Naive thymus-derived CD8-positive, alpha-beta T cell (primary cell): ENCODE results near the gene FHIP2A. TPM values are rescaled to one million over a fixed set of nuclear protein-coding genes. Genes with fewer than 3 reads are reported as not detected.
"Not testable (repeated sequence)": the region's sequence is repeated elsewhere in the genome, so short reads cannot be mapped to it uniquely, and the experiment has no call there.

Experiments used
- ATAC-seq, 2 donors: fragments of 150-1000 bp; cut with Tn5 transposase in 1 of 2; sonication (Bioruptor Pico), chemical (Tn5 transposase) in 1 of 2; 1 replicate in 1 of 2; 2 replicates in 1 of 2; pipeline ENCODE4 v1.10.0; 2021; ENCODE audit warnings: mild to moderate bottlenecking in 2 of 2, moderate library complexity in 2 of 2
- POLR2A ChIA-PET: fragments of 350-600 bp; sonication (Branson Sonifier 250); formaldehyde crosslinking; loops from one replicate; lab custom pipeline; 2021; ENCODE audit warnings: antibody characterized with exemption; lab: Charles Lee
- DNase-seq, 10 donors: peaks; one replicate each; pipeline versions ENCODE4 v3.0.0 to v3.0.0-alpha.2; 2020 to 2022
- H3K27ac Mint-ChIP-seq, 10 donors: one replicate each; pipeline ENCODE4 v1.8.0; 2020 to 2022; ENCODE audit warnings: mild to moderate bottlenecking in 10 of 10, mixed read lengths in 10 of 10, moderate library complexity in 4 of 10, inconsistent platforms in 1 of 10
- H3K27me3 Mint-ChIP-seq, 5 donors: one replicate each; pipeline ENCODE4 v1.8.0; 2021 to 2022; ENCODE audit warnings: mixed read lengths in 5 of 5
- H3K36me3 Mint-ChIP-seq, 3 donors: one replicate each; pipeline ENCODE4 v1.8.0; 2020 to 2022; ENCODE audit warnings: mixed read lengths in 3 of 3, mild to moderate bottlenecking in 2 of 3, inconsistent platforms in 1 of 3
- H3K4me1 Mint-ChIP-seq, 4 donors: one replicate each; pipeline ENCODE4 v1.8.0; 2021 to 2022; ENCODE audit warnings: mixed read lengths in 4 of 4
- H3K4me3 Mint-ChIP-seq, 10 donors: one replicate each; pipeline ENCODE4 v1.8.0; 2020 to 2022; ENCODE audit warnings: mild to moderate bottlenecking in 10 of 10, mixed read lengths in 10 of 10, moderate library complexity in 6 of 10, inconsistent platforms in 1 of 10
- H3K9me3 Mint-ChIP-seq, 9 donors: one replicate each; pipeline ENCODE4 v1.8.0; 2020 to 2022; ENCODE audit warnings: mixed read lengths in 9 of 9, mild to moderate bottlenecking in 3 of 9, inconsistent platforms in 1 of 9, moderate library complexity in 1 of 9
- polyA plus RNA-seq, 3 donors: library from polyadenylated mRNA; unstranded; fragments of 300-500 nt; fragmentation: Illumina TruSeq; gene quantifications; one replicate each; pipeline ENCODE4 v1.2.3, GENCODE V29; 2021
- total RNA-seq, 8 experiments: library from RNA in 2 of 8; stranded (reverse) in 2 of 8; gene quantifications; one replicate each; pipeline ENCODE4 v1.2.3 and lab custom pipeline; 2021 to 2026

FHIP2A gene
- total and polyA plus RNA-seq, 5 experiments from 2014 or later, result 4.9 to 25.1 (median 7.6) TPM

DNA sequence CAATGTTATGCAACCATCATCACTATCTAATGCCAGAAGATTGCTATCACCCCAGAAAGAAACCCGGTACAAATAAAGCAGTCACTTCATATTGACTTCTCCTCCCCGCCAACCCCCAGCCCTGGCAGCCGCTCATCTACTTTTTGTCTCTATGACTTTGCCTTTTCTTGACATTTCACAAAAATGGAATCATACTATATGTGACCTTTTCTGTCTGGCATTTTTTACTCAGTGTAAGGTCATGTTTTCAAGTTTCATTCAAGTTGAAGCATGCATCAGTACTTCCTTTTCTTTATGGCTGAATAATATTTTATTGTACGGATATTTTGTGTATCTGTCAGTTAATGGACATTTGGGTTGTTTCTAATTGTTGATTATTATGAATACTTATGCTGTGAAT, 28.1 kb downstream of the FHIP2A start:
- POLR2A ChIA-PET, result no interaction called here
- Mint-ChIP-seq H3K9me3 (peaks cover 0 to 3% (median 0%) of the 10 kb centered on the region in 9 donors), H3K27ac (no peak overlapping the region), H3K36me3 (peaks cover 14 to 88% (median 45%) of the 10 kb centered on the region in 3 donors), H3K27me3 (no peaks in the 10 kb centered on the region), H3K4me1 (no peaks in the 10 kb centered on the region), H3K4me3 (no peak overlapping the region)
- ATAC-seq (no peak), DNase-seq (no peak)

- no peak overlapping the region for H3K27ac Mint-ChIP-seq
- no peaks in the 10 kb centered on the region for H3K27me3 Mint-ChIP-seq
- peaks cover 11 to 88% (median 44%) of the 10 kb centered on the region in 3 donors for H3K36me3 Mint-ChIP-seq
- no peaks in the 10 kb centered on the region for H3K4me1 Mint-ChIP-seq
- ATAC-seq, result no peak
- H3K9me3 Mint-ChIP-seq, result peaks cover 0 to 3% (median 0%) of the 10 kb centered on the region in 9 donors
- POLR2A ChIA-PET, result no interaction called here
- DNase-seq, result no peak
- H3K4me3 Mint-ChIP-seq, result no peak overlapping the region
Measured at GRCh38 chr10:114850126-114850525, 28.5 kb downstream of the FHIP2A start.

- no peaks in the 10 kb centered on the region for H3K27me3 Mint-ChIP-seq
- DNase-seq, result no peak
- peaks cover 15 to 90% (median 42%) of the 10 kb centered on the region in 3 donors for H3K36me3 Mint-ChIP-seq
- peaks cover 0 to 1% (median 0%) of the 10 kb centered on the region in 4 donors for H3K4me1 Mint-ChIP-seq
- H3K27ac Mint-ChIP-seq, result peak overlapping the region in 1 of 10 donors; percentile 4
- no peak overlapping the region for H3K4me3 Mint-ChIP-seq
- ATAC-seq, result no peak
- peaks cover 0 to 3% (median 0%) of the 10 kb centered on the region in 9 donors for H3K9me3 Mint-ChIP-seq
- POLR2A ChIA-PET, result no interaction called here
Measured at GRCh38 chr10:114851336-114851735, 29.8 kb downstream of the FHIP2A start.

DNA sequence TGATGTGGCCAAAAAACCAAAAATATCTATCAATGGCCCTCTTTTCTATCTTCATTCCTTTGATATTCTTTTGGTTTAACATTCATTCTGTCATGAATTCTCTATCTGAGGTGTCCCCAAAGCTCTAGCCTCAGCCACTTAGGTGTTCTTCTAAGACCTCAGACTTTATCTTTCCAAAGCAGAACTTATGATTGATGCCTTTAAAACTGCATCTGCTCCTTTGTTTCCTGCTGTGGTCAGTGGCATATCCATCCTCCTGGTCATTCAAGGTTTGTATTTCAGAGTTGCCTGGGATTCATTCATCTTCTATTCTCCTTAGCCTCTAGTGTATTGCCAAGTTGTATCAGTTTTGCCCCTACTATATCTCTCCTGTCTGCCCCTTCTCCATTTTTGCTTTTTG, 30.6 kb downstream of the FHIP2A start:
- POLR2A ChIA-PET, result no interaction called here
- H3K27ac Mint-ChIP-seq, result peak overlapping the region in 2 of 10 donors; percentile 1 to 3
- H3K4me3 Mint-ChIP-seq, result no peak overlapping the region
- H3K9me3 Mint-ChIP-seq, result peaks cover 0 to 3% (median 0%) of the 10 kb centered on the region in 9 donors
- H3K27me3 Mint-ChIP-seq, result no peaks in the 10 kb centered on the region
- DNase-seq (no peak), ATAC-seq (no peak)
- peaks cover 15 to 90% (median 39%) of the 10 kb centered on the region in 3 donors for H3K36me3 Mint-ChIP-seq
- peaks cover 0 to 2% (median 0%) of the 10 kb centered on the region in 4 donors for H3K4me1 Mint-ChIP-seq

DNA sequence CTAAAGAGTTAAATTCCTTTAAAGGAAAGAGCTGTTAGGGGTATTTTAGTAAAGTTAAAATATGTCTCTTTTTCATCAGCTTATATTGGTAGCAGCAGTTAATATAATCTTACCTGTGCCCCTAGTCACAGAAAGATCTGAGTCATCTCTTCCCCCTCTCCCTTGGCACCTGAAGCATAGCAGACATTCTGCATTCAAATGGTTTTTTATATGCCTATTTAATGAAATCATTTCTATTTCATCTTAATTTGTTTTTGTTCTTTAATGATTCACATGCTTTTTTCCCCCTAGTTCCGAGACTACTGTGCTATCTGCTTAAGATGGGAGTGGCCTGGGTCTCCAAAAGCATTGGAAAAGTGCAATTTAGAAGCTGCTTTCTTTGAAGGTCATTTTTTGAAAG, 33.3 kb downstream of the FHIP2A start:
- Mint-ChIP-seq H3K27ac (peak overlapping the region in 1 of 10 donors; percentile 6), H3K27me3 (no peaks in the 10 kb centered on the region), H3K4me1 (peaks cover 0 to 3% (median under 1%) of the 10 kb centered on the region in 4 donors), H3K4me3 (no peak overlapping the region), H3K36me3 (peaks cover 6 to 85% (median 29%) of the 10 kb centered on the region in 3 donors), H3K9me3 (no peaks in the 10 kb centered on the region)
- POLR2A ChIA-PET, result no interaction called here
- ATAC-seq (no peak), DNase-seq (no peak)

DNA sequence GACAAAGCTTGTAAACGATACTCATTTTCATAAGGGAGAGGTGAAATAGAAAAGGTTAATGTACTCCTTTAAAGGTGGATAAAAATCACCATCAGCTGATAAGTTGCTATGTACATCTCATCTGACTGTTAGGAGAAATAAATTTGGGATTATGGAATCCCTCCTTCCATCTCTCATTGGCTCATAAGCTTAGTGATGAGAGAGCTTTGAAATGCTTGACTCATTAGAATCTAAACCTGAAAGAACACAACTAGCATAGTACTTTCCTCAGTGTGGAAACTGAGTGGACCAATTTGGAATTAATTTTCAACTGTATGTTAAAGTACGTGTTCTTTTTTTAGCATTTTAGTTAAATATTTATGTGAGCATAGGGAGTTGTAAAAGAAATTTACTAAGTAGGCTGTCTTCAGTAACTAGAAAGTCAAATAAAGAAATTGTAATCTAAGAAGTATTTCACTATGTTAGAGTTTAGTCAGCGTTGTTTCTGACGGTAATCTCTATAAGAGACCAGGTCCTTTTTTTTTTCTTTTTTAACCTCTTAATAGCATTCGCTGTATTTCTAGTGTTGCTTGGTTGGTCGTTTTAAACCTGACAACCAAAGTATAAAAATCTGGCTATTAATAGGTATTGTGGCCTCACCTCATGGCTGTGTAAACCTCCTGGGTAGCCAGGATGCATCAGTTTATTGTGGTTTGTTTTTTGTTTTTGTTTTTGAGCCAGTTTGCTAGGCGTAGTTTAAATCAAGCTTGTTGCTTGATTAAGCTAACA, 34.4 kb downstream of the FHIP2A start:
- Mint-ChIP-seq H3K4me1 (peaks cover 0 to 3% (median under 1%) of the 10 kb centered on the region in 4 donors), H3K27me3 (no peaks in the 10 kb centered on the region), H3K4me3 (no peak overlapping the region), H3K9me3 (no peaks in the 10 kb centered on the region), H3K27ac (peak overlapping the region in 4 of 10 donors; percentile 6 to 48 (median 38)), H3K36me3 (peaks cover 6 to 84% (median 22%) of the 10 kb centered on the region in 3 donors)
- ATAC-seq (no peak), DNase-seq (no peak)
- POLR2A ChIA-PET, result no interaction called here

DNA sequence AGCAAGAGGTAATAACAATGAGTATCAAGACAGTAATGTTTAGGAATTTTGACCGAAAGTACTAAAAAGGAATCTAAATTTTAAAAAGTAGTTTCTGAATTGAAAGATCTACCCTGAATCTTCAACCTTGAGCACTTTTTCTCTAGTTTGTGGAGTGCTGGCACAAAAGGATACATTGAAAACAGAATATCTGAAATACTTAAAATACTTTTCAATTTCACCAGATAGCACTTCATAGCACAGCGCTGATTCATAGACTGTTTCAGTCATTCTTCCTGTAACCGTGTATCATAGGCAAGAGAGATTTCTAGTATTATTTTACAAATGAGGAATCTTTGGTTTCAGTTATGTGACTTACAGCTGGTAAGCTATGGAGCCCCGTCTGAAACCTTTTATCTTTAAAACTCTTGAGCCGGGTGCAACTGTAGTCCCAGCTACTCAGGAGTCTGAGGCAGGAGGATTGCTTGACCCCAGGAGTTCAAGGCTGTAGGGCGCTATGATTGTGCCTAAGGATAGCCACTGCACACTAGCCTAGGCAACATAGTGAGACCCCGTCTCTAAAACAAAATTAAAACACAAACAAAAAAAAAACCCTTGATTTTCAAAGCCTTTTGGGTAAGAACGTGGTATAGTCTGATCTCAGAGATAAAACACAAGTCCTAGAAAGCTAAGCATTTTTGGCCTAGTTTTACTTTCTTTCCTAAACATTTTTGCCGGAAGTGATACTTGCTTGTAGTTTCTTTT, 35.1 kb downstream of the FHIP2A start:
- Mint-ChIP-seq H3K4me3 (no peak overlapping the region), H3K27me3 (no peaks in the 10 kb centered on the region), H3K36me3 (peaks cover 6 to 86% (median 23%) of the 10 kb centered on the region in 3 donors), H3K27ac (peak overlapping the region in 6 of 10 donors; percentile 32 to 75 (median 46)), H3K4me1 (peaks cover 0 to 3% (median under 1%) of the 10 kb centered on the region in 4 donors), H3K9me3 (no peaks in the 10 kb centered on the region)
- ATAC-seq (no peak), DNase-seq (no peak)
- POLR2A ChIA-PET, result no interaction called here

DNA sequence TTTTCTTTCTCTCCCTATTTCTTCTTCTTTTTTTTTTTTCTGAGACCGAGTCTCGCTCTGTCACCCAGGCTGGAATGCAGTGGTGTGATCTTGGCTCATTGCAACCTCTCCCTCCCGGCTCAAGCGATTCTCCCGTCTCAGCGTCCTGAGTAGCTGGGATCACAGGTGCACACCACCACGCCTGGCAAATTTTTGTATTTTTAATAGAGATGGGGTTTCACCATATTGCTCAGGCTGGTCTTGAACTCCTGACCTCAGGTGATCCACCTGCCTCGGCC, 35.6 kb downstream of the FHIP2A start:
- POLR2A ChIA-PET, H3K27me3 Mint-ChIP-seq, H3K9me3 Mint-ChIP-seq, H3K4me3 Mint-ChIP-seq, H3K4me1 Mint-ChIP-seq, ATAC-seq, DNase-seq: not testable (repeated sequence)
- Mint-ChIP-seq H3K36me3 (peaks cover 6 to 86% (median 24%) of the 10 kb centered on the region in 3 donors), H3K27ac (peak overlapping the region in 4 of 10 donors; percentile 26 to 88 (median 54))

- no peak for ATAC-seq
- Mint-ChIP-seq H3K27ac (peak overlapping the region in 2 of 10 donors; percentile 32 to 88), H3K36me3 (peaks cover 11 to 85% (median 28%) of the 10 kb centered on the region in 3 donors), H3K4me1 (peaks cover 0 to 3% (median under 1%) of the 10 kb centered on the region in 4 donors), H3K9me3 (no peaks in the 10 kb centered on the region), H3K27me3 (no peaks in the 10 kb centered on the region), H3K4me3 (no peak overlapping the region)
- DNase-seq, result no peak
- POLR2A ChIA-PET, result no interaction called here
Measured at GRCh38 chr10:114857922-114858629, 36.5 kb downstream of the FHIP2A start.

- H3K9me3 Mint-ChIP-seq, result no peaks in the 10 kb centered on the region
- H3K27ac Mint-ChIP-seq, result peak overlapping the region in 1 of 10 donors; percentile 61
- H3K36me3 Mint-ChIP-seq, result peaks cover 11 to 86% (median 28%) of the 10 kb centered on the region in 3 donors
- POLR2A ChIA-PET, result no interaction called here
- H3K4me1 Mint-ChIP-seq, result peaks cover 0 to 3% (median under 1%) of the 10 kb centered on the region in 4 donors
- no peak for ATAC-seq
- no peaks in the 10 kb centered on the region for H3K27me3 Mint-ChIP-seq
- no peak for DNase-seq
- H3K4me3 Mint-ChIP-seq, result no peak overlapping the region
Measured at GRCh38 chr10:114859222-114859621, 37.6 kb downstream of the FHIP2A start.

GRCh38 chr10:114862456-114862855, 40.9 kb downstream of the FHIP2A start:
- no peak for DNase-seq
- peaks cover 9 to 72% (median 28%) of the 10 kb centered on the region in 3 donors for H3K36me3 Mint-ChIP-seq
- no peak for ATAC-seq
- no peak overlapping the region for H3K4me3 Mint-ChIP-seq
- no peak overlapping the region for H3K27ac Mint-ChIP-seq
- peaks cover 0 to 2% (median 0%) of the 10 kb centered on the region in 4 donors for H3K4me1 Mint-ChIP-seq
- H3K9me3 Mint-ChIP-seq, result no peaks in the 10 kb centered on the region
- no peaks in the 10 kb centered on the region for H3K27me3 Mint-ChIP-seq
- POLR2A ChIA-PET, result no interaction called here

GRCh38 chr10:114867365-114867764, 45.8 kb downstream of the FHIP2A start:
- Mint-ChIP-seq H3K9me3 (no peaks in the 10 kb centered on the region), H3K4me1 (no peaks in the 10 kb centered on the region), H3K36me3 (peaks cover 9 to 31% (median 14%) of the 10 kb centered on the region in 3 donors), H3K27ac (no peak overlapping the region), H3K4me3 (no peak overlapping the region), H3K27me3 (peaks cover 3 to 15% (median 4%) of the 10 kb centered on the region in 5 donors)
- POLR2A ChIA-PET, result no interaction called here
- ATAC-seq (no peak), DNase-seq (no peak)
